Thymus (tissue), 11 donors: ENCODE measurements around the gene MRPL14. TPM values are rescaled to one million over a fixed set of nuclear protein-coding genes. Genes with fewer than 3 reads are reported as not detected.
A peak's percentile ranks its signal among the peaks of the same experiment; 100 is the strongest.

Source experiments
- DNase-seq, 9 donors: peaks; one replicate each; pipeline ENCODE4 v3.0.0-alpha.2; 2013; ENCODE audit warnings: low spot score in 9 of 9, low read depth in 6 of 9, missing footprints in 1 of 9
- H3K27ac ChIP-seq, 2 donors: one replicate each; pipeline ENCODE4 v1.5.1; 2013; ENCODE audit warnings: control low read depth in 1 of 2, low read depth in 1 of 2, low read length in 1 of 2, mild to moderate bottlenecking in 1 of 2, moderate library complexity in 1 of 2
- H3K27me3 ChIP-seq, 2 donors: one replicate each; pipeline ENCODE4 v1.5.1; 2013; ENCODE audit warnings: low read length in 1 of 2; ENCODE audit not compliant: control insufficient read depth in 2 of 2, insufficient read depth in 1 of 2
- H3K36me3 ChIP-seq, 2 donors: one replicate each; pipeline ENCODE4 v1.5.1; 2013; ENCODE audit warnings: low read length in 1 of 2, mild to moderate bottlenecking in 1 of 2, moderate library complexity in 1 of 2; ENCODE audit not compliant: control insufficient read depth in 2 of 2, insufficient read depth in 2 of 2
- H3K4me1 ChIP-seq, 2 donors: one replicate each; pipeline ENCODE4 v1.5.1; 2013; ENCODE audit warnings: low read length in 2 of 2; ENCODE audit not compliant: control insufficient read depth in 2 of 2, insufficient read depth in 2 of 2
- H3K4me3 ChIP-seq, 2 donors: one replicate each; pipeline ENCODE4 v1.5.1; 2013; ENCODE audit warnings: low read length in 2 of 2, control low read depth in 1 of 2, mild to moderate bottlenecking in 1 of 2
- H3K9me3 ChIP-seq, 2 donors: one replicate each; pipeline ENCODE4 v1.5.1; 2013; ENCODE audit warnings: low read length in 1 of 2, mild to moderate bottlenecking in 1 of 2; ENCODE audit not compliant: control insufficient read depth in 2 of 2, insufficient read depth in 1 of 2
- WGBS: extraction: QIAGEN DNeasy Blood & Tissue Kit; methylation state at CpG from one replicate; pipeline ENCODE4 v1.1.7; 2013; 5-methylcytosine and 5-hydroxymethylcytosine counted together
- polyA plus RNA-seq: library from polyadenylated mRNA; stranded (reverse); fragments of 200-250 nt; gene quantifications from one replicate; pipeline ENCODE4 v1.2.3, GENCODE V29; 2013
- total RNA-seq: library from RNA; stranded (reverse); fragments of 120-200 nt; gene quantifications from one replicate; pipeline ENCODE4 v1.2.4, GENCODE V29; 2013
- donor health status: healthy.

MRPL14 gene
- total and polyA plus RNA-seq, 2 donors, result 48.4 to 81.5 TPM

DNA sequence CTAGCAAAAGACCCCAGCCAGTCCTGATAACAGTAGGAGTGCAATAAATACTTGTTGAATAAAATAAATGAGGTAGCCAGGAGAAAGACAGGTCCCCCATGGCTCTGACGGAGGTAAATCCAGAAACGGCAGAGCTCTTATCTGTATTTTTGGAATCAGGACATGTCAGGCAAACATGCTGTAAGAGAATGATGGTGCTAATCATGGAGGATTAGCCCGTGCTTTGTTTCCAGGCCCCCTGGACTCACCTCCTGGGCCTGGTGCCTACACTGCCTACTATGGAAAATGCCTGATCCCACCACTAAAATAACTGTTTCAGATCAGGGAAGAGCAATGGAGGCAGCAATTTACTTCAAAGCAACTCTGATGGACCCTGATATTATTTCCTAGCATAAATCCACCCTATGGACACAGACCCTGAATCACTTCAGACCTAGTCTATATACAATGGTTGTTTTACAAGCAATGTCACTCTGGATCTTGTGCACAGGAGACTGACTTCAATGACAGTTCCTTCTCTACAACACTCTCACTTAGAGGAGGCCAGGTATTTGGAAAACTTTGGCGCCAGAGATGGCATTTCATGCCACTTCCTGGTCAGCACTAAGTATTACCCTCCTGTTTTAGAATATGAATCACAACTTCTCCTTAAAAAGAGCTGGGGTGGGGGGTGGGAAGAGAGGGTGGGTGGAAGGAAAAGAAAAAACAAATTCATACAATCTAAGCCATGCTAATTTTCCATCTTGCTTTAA is 6.4 kb downstream of the MRPL14 start:
- H3K36me3 ChIP-seq, result peaks cover 0 to 14% of the 10 kb centered on the region in 2 donors
- DNase-seq, result no peak
- WGBS, result 97% methylated on average over 4 of the region's 4 CpGs
- H3K4me1 ChIP-seq, result peaks cover 32 to 54% of the 10 kb centered on the region in 2 donors
- H3K27ac ChIP-seq, result no peak overlapping the region
- no peaks in the 10 kb centered on the region for H3K27me3 ChIP-seq
- no peaks in the 10 kb centered on the region for H3K9me3 ChIP-seq
- no peak overlapping the region for H3K4me3 ChIP-seq

DNA sequence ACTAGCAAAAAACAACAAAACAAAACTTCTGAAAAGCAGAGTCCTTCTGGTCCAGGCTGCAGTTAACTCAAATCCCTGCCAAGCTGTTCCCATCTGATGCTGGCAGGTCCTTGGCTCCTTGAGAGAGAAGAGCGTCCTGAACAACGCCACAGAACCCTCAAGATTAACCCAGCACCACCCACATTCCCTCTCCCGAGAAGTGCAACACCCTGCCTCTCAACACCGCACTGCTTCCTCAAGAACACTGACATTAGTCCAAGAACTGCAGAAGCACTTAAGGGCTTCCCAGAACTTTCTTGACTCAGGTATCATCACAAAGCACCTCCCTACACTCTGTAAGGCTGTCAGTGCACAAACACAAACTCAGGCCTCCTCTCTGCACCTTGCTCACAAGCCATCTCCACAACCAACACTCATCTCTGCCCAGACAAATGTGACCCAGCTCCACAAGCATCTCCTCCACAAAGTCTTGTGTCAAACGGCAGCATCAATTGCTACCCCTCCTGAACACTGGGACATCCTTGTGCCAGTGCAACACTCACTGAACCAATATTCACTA is 7.5 kb downstream of the MRPL14 start:
- Histone ChIP-seq H3K9me3 (no peaks in the 10 kb centered on the region), H3K27me3 (no peaks in the 10 kb centered on the region), H3K27ac (no peak overlapping the region), H3K4me1 (peaks cover 38 to 48% of the 10 kb centered on the region in 2 donors), H3K4me3 (no peak overlapping the region), H3K36me3 (peaks cover 8 to 22% of the 10 kb centered on the region in 2 donors)
- WGBS, result 87% methylated on average over 5 of the region's 5 CpGs
- no peak for DNase-seq

DNA sequence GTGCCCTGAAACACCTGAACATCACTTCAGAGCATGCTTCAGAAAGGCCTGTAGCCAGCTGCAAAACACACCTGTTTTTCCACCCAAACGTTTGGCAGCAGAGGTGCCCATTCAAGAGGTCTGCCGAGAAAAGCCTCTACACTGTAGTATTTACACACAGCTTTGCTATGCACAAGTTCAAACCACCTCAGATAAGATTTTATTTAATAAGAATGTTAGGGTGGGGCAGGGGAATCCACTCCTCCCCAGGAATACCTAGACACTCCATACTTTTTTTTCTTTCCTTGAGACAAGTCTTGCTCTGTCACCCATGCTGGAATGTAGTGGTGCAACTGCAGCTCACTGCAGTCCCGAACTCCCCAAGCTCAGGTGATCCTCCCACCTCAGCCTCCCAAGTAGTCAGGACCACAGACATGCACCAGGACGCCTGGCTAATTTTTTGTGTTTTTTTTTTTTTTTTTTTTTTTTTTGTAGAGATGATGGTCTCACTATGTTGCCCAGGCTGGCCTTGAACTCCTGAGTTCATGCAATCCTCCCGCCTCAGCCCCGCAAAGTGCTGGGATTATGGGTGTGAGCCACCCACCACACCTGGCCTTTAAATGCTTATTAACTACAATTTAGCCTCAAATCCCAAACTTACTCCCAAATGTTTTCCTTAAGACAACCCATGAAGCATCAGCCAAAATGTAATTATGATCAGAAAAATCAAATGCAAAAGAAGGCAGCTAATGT is 9.7 kb downstream of the MRPL14 start:
- H3K4me1 ChIP-seq, result peaks cover 25 to 29% of the 10 kb centered on the region in 2 donors
- no peaks in the 10 kb centered on the region for H3K27me3 ChIP-seq
- DNase-seq, result peak in 4 of 9 donors; percentile 37 to 64 (median 47)
- H3K9me3 ChIP-seq, result no peaks in the 10 kb centered on the region
- WGBS, result 79% methylated on average over 6 of the region's 6 CpGs
- H3K36me3 ChIP-seq, result peaks cover 23 to 35% of the 10 kb centered on the region in 2 donors
- peak overlapping the region in 1 of 2 donors; percentile 1 for H3K27ac ChIP-seq
- H3K4me3 ChIP-seq, result no peak overlapping the region

GRCh38 chr6:44116641-44117382 is 10.4 kb downstream of the MRPL14 start:
- Histone ChIP-seq H3K36me3 (peaks cover 28 to 42% of the 10 kb centered on the region in 2 donors), H3K4me3 (no peak overlapping the region), H3K27me3 (no peaks in the 10 kb centered on the region), H3K27ac (peak overlapping the region in 1 of 2 donors; percentile 1), H3K4me1 (peaks cover 24 to 28% of the 10 kb centered on the region in 2 donors), H3K9me3 (no peaks in the 10 kb centered on the region)
- no peak for DNase-seq
- WGBS, result 84% methylated on average over 4 of the region's 4 CpGs

DNA sequence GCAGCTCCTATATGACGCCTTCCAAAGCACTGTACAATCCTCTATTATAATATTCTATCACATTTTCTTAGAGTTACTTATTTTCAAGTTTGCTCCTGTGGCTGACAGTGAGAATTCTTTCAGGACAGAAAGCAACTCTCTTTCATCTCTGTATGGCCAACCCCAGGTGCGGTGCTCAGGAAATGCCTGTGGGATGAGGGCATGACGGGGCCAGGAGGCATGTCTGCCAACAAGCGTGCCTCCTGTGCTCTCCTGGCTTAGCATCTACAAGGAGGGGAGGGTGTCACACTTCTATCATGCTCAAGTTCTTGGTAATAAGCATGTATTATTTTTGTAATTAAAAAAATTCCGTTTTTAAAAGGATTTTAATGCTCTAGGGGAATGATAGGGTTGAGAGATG is 11.4 kb downstream of the MRPL14 start:
- H3K36me3 ChIP-seq, result peaks cover 36 to 52% of the 10 kb centered on the region in 2 donors
- DNase-seq, result no peak
- H3K4me1 ChIP-seq, result peaks cover 24% of the 10 kb centered on the region in 2 donors
- no peaks in the 10 kb centered on the region for H3K9me3 ChIP-seq
- no peaks in the 10 kb centered on the region for H3K27me3 ChIP-seq
- H3K27ac ChIP-seq, result no peak overlapping the region
- no peak overlapping the region for H3K4me3 ChIP-seq
- WGBS, result 42% methylated on average over 5 of the region's 5 CpGs

DNA sequence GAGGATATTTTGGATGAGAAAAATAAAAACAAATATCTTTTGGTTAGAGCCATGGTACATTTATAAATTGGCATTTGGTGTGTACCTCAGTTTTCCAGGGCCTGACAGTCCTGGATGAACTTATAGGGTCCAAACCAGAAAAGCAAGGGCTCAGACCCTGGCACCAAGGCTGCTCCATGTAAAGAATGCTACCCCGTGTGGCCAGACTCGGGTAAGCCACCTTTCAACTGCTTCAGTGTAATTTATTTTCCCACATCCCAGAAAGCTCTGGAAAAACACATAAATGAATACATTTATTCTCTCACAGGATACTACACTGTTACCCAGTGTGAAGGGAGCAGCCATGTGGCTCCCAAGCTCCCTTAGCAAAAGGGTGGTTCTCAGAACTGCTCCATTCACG is 13.8 kb downstream of the MRPL14 start:
- Histone ChIP-seq H3K4me3 (no peak overlapping the region), H3K27me3 (no peaks in the 10 kb centered on the region), H3K4me1 (peaks cover 24% of the 10 kb centered on the region in 2 donors), H3K9me3 (no peaks in the 10 kb centered on the region), H3K36me3 (peaks cover 53 to 70% of the 10 kb centered on the region in 2 donors), H3K27ac (no peak overlapping the region)
- 90% methylated on average over 3 of the region's 3 CpGs for WGBS
- no peak for DNase-seq

GRCh38 chr6:44111434-44112417 is 15.5 kb downstream of the MRPL14 start:
- no peak overlapping the region for H3K27ac ChIP-seq
- no peaks in the 10 kb centered on the region for H3K27me3 ChIP-seq
- no peaks in the 10 kb centered on the region for H3K9me3 ChIP-seq
- WGBS, result 90% methylated on average over 6 of the region's 6 CpGs
- peaks cover 13 to 15% of the 10 kb centered on the region in 2 donors for H3K4me1 ChIP-seq
- DNase-seq, result no peak
- no peak overlapping the region for H3K4me3 ChIP-seq
- peaks cover 56 to 76% of the 10 kb centered on the region in 2 donors for H3K36me3 ChIP-seq

DNA sequence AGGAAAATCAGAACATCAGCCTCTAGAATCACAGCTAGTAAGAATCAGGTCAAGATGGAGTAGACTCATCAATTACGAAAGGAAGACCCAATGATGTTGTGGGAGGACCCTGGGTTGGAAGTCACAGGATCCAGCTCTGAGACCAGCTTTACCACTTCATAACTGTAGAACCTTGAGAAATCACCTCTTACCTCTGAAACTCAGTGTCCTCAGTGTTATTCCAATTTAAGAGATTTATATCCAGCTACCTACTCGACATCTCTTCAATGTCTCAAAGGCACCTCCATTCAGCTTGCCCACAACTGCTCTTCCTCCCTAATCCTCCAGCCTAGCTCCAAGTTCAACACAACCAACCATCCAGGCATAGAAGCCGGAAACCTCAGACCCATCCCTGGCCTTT is 16.3 kb downstream of the MRPL14 start:
- DNase-seq, result no peak
- H3K4me3 ChIP-seq, result no peak overlapping the region
- over 99% methylated on average over 3 of the region's 3 CpGs for WGBS
- no peaks in the 10 kb centered on the region for H3K9me3 ChIP-seq
- H3K36me3 ChIP-seq, result peaks cover 56 to 77% of the 10 kb centered on the region in 2 donors
- no peak overlapping the region for H3K27ac ChIP-seq
- peaks cover 5 to 8% of the 10 kb centered on the region in 2 donors for H3K4me1 ChIP-seq
- H3K27me3 ChIP-seq, result no peaks in the 10 kb centered on the region
